Spleen (tissue), 7 donors: ENCODE data around the gene TIGAR.

Experiments used
- CTCF ChIP-seq, 11 experiments: fragments of 200-600 bp in 7 of 11; fragments of 450-650 bp in 4 of 11; sonication (generic) in 4 of 11; IDR thresholded peaks in 8 of 11; conservative IDR thresholded peaks in 3 of 11; 1 replicate in 7 of 11; 2 replicates in 4 of 11; pipeline versions ENCODE4 v1.4.0 to v1.8.0; 2016 to 2021; ENCODE audit warnings: antibody characterized with exemption in 11 of 11, inconsistent platforms in 4 of 11, mild to moderate bottlenecking in 1 of 11
- POLR2A ChIP-seq, 3 donors: fragments of 450-650 bp; IDR thresholded peaks; one replicate each; pipeline ENCODE4 v1.5.1; 2017; ENCODE audit warnings: antibody characterized with exemption in 3 of 3, mild to moderate bottlenecking in 1 of 3
- donor health status: DM: no; HTN: no; CAD: no; lungs with moderate emphysema.
- donor health status: DM: no; HTN: no; CAD: no.
- donor health status: DM: no; HTN: no; CAD: no.

GRCh38 chr12:4282892-4283511 is 38.0 kb upstream of the TIGAR start:
- TF ChIP-seq CTCF (IDR thresholded peaks at IDR 0.05 in 8 of 11, conservative IDR thresholded peaks at IDR 0.05 in 3 of 11) (no peak), POLR2A (IDR thresholded peaks at IDR 0.05) (no peak)
